HPDE6-E6E7 (cell line): ENCODE results near the gene PPP6R1.
"Not testable (repeated sequence)": the region's sequence is repeated elsewhere in the genome, so short reads cannot be mapped to it uniquely, and the experiment has no call there.

Experiments
- DNase-seq: peaks from one replicate; pipeline ENCODE4 v3.0.0; 2011; ENCODE audit warnings: missing footprints; ENCODE audit errors: extremely low spot score

The PPP6R1 gene

DNA sequence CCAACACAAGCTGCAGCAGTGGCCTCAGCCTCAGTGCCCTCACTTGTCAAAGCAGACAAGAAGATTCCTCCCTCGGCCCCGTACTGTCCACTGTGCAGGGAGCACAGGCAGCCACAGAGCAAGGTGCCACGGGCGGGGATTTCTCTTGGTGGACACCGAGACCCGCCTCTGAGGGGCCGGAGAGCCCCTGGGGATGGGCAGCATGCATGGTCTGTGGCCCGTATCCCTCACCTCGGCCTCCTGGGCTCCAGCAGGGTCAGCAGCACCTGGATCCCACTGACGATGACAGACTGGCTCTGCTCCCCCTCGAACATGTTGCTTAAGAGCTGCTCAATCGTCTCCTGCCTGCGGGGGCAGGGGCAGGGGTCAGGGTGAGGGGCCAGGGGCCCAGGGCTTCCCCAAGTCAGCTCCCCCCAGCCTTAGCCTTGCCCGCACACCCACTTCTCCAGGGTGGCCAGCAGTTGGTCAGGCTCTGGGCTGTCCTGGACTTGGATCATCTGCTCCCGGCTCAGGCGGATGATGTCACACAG is 16.8 kb downstream of the PPP6R1 start:
- no peak for DNase-seq

GRCh38 chr19:55241143-55241934 is 17.5 kb downstream of the PPP6R1 start:
- DNase-seq = no peak

- DNase-seq = no peak
Observed at GRCh38 chr19:55240713-55241020, 18.1 kb downstream of the PPP6R1 start.

GRCh38 chr19:55239004-55239403 is 19.8 kb downstream of the PPP6R1 start:
- no peak for DNase-seq

DNA sequence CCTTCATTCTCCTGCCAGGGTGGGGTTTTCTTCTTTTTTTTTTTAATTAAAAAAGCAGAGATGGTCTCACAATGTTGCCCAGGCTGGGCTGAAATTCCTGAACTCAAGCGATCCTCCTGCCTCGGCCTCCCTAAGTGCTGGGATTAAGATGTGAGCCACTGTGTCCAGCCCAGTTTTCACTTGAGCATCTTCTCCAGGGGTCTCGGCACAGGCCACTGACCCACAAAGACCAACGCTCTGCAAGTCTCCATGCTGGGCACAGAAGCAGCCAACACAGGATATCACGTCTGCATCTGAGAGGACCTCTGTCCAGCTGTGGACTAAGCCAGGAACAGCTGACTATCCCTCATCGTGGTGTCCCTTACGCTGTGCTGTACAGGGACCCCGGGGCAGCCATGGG is 20.8 kb downstream of the PPP6R1 start:
- DNase-seq = no peak

DNA sequence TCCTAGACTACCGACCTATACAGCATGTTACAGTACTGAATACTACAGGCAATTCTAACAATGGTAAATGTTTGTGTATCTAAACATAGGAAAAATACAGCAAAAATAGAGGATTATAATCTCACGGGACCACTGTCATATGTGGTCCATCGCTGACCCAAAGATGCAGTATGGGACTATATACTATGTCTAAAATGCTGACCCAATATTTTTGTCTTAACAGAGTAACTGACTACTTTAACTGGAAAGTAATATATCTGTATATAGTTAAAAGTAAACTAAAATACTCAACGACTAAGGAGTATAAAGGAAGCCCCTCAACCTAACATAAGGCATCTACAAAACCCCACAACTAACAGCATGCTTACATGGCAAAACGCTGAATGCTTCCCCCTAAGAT is 25.8 kb downstream of the PPP6R1 start:
- DNase-seq = no peak

DNA sequence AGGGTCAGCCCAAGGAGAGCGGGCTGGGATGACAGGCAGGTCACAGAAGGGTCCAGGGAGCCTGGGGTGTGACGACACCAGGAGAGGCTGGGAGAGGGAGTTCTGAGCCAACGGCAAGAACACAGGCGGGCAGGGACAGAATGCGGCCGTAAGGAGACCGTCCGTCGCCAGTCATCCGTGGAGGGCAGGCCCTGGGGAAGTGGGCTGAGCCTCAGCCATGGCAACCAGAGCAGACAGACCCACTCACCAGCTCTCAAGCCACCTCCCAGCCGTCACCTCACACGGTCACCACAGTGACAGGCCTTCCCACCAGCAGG is 26.6 kb downstream of the PPP6R1 start:
- no peak for DNase-seq

- DNase-seq = no peak
Observed at GRCh38 chr19:55231391-55232285, 27.2 kb downstream of the PPP6R1 start.

- DNase-seq = no peak
Observed at GRCh38 chr19:55230780-55231179, 28.0 kb downstream of the PPP6R1 start.

GRCh38 chr19:55230329-55230728 is 28.5 kb downstream of the PPP6R1 start:
- DNase-seq = no peak

GRCh38 chr19:55229789-55230182 is 29.0 kb downstream of the PPP6R1 start:
- DNase-seq = no peak

GRCh38 chr19:55229145-55229788 is 29.6 kb downstream of the PPP6R1 start:
- no peak for DNase-seq

- DNase-seq = no peak
Observed at GRCh38 chr19:55228403-55229031, 30.3 kb downstream of the PPP6R1 start, which contains the start of gene TMEM86B. TMEM86B (minus strand) TSS chr19:55228763; CDS start chr19:55228741, 22 bp downstream.

- no peak for DNase-seq
Observed at GRCh38 chr19:55228015-55228391, 30.8 kb downstream of the PPP6R1 start.

GRCh38 chr19:55227241-55228014 is 31.4 kb downstream of the PPP6R1 start:
- DNase-seq = no peak

DNA sequence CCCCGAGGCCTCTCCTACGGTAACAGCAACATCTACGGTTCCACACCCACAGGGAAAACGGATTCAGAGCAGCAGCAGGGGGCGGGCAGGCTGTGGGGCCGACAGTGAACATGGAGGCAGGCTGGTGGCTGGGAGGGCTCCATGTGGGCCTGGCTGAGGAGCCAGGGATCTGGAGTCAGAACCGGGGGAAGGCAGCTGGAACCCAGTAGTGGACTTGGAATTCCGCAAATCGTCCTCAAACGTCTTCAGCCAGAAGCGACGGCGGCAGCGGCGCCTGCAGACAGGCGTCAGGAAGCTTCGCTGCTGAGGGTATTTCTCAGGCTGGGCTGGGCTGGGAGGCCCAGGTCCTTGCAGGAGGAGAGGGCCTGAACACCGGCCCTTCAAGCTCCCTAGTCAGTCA is 32.0 kb downstream of the PPP6R1 start:
- DNase-seq = no peak

DNA sequence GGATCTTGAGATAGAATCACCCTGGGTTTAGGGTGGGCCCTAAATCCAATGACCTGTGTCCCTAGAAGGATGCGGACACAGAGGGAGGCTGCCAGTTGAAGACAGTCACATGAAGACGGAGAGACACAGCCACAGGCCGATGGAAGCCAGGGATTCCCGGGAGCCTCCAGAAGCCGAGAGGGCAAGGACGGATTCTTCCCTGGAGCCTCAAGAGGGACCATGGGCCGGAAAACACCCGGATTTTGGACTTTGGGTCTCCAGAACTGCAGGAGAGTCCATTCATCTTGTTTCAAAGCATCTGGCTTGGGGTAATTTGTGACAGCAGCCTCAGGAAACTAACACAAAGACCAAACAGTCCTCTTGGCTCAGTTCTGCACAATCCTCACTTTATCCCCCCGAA is 32.5 kb downstream of the PPP6R1 start:
- no peak for DNase-seq

GRCh38 chr19:55225415-55225958 is 33.3 kb downstream of the PPP6R1 start:
- no peak for DNase-seq

DNA sequence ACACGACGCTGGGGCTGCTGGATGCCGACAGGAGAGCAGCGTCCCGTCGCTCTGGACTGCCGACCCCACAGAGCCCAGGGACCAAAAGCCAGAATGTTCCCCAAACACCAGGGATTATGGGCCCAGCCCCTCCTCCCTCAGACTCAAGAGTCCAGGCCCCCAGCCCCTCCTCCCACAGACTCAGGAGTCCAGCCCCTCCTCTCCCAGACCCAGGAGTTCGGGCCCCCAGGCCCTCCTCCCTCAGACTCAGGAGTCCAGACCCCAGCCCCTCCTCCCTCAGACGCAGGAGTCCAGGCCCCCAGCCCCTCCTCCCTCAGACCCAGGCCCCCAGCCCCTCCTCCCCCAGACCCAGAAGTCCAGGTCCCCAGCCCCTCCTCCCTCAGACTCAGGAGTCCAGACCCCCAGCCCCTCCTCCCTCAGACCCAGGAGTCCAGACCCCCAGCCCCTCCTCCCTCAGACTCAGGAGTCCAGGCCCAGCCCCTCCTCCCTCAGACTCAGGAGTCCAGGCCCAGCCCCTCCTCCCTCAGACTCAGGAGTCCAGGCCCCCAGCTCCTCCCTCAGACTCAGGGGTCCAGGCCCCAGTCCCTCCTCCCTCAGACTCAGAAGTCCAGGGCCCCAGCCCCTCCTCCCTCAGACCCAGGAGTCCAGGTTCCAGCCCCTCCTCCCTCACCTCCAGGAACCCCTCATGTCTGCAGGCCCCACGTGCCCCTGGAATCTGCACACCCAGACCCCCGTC is 34.0 kb downstream of the PPP6R1 start:
- DNase-seq = not testable (repeated sequence)

- DNase-seq = no peak
Observed at GRCh38 chr19:55224038-55224665, 34.7 kb downstream of the PPP6R1 start.
